CD14-positive monocyte (primary cell): ENCODE data around the gene MCC. TPM values are rescaled to one million over a fixed set of nuclear protein-coding genes. Genes with fewer than 3 reads are reported as not detected.
A peak's percentile ranks its signal among the peaks of the same experiment; 100 is the strongest.

Experiments used
- DNase-seq, 3 donors: peaks; one replicate each; pipeline ENCODE4 v3.0.0-alpha.2; 2011 to 2022
- H2AFZ ChIP-seq: 2 replicates; pipeline ENCODE4 v1.6.0; 2012; ENCODE audit warnings: mild to moderate bottlenecking, low read depth, low read length, inconsistent platforms; ENCODE audit not compliant: insufficient read depth, poor library complexity, severe bottlenecking
- H3K27ac ChIP-seq, 2 donors: 1 replicate in 1 of 2; 2 replicates in 1 of 2; pipeline ENCODE4 v1.5.1; 2012 to 2013; ENCODE audit warnings: low read length in 2 of 2, control low read depth in 1 of 2, inconsistent platforms in 1 of 2, low read depth in 1 of 2, mild to moderate bottlenecking in 1 of 2
- H3K27me3 ChIP-seq, 2 donors: one replicate each; pipeline versions ENCODE4 v1.6.0 to v1.6.1; 2011 to 2013; ENCODE audit warnings: low read length in 2 of 2; ENCODE audit not compliant: control insufficient read depth in 2 of 2, insufficient read depth in 2 of 2
- H3K36me3 ChIP-seq, 2 donors: replicated peaks in 1 of 2; 1 replicate in 1 of 2; 2 replicates in 1 of 2; pipeline versions ENCODE4 v1.5.1 to v1.6.1; 2012 to 2013; ENCODE audit warnings: low read length in 2 of 2, control low read depth in 1 of 2, inconsistent platforms in 1 of 2, mild to moderate bottlenecking in 1 of 2; ENCODE audit not compliant: insufficient read depth in 2 of 2, control insufficient read depth in 1 of 2
- H3K4me1 ChIP-seq, 2 donors: 1 replicate in 1 of 2; 2 replicates in 1 of 2; pipeline versions ENCODE4 v1.5.1 to v1.6.1; 2012 to 2013; ENCODE audit warnings: low read length in 2 of 2, control low read depth in 1 of 2, inconsistent platforms in 1 of 2, mild to moderate bottlenecking in 1 of 2, moderate library complexity in 1 of 2; ENCODE audit not compliant: insufficient read depth in 2 of 2, control insufficient read depth in 1 of 2
- H3K4me2 ChIP-seq: replicated peaks from 2 replicates; pipeline ENCODE3; 2012; ENCODE audit warnings: low read length, moderate library complexity, mild to moderate bottlenecking; ENCODE audit not compliant: poor library complexity, severe bottlenecking; ENCODE audit errors: extremely low read depth
- H3K4me3 ChIP-seq, 3 experiments: fragments of 200-600 bp in 1 of 3; sonication (generic) in 1 of 3; replicated peaks in 1 of 3; 1 replicate in 2 of 3; 2 replicates in 1 of 3; pipeline ENCODE4 v1.5.1; 2011 to 2013; ENCODE audit warnings: low read length in 3 of 3, mild to moderate bottlenecking in 3 of 3, control low read depth in 2 of 3, low read depth in 2 of 3, inconsistent platforms in 1 of 3, moderate library complexity in 1 of 3
- H3K79me2 ChIP-seq: 2 replicates; pipeline ENCODE4 v1.6.0; 2012; ENCODE audit warnings: mild to moderate bottlenecking, control low read depth, inconsistent platforms, low read length, moderate library complexity; ENCODE audit not compliant: insufficient read depth
- H3K9ac ChIP-seq: 2 replicates; pipeline ENCODE4 v1.6.0; 2017; ENCODE audit warnings: low read length, mild to moderate bottlenecking; ENCODE audit not compliant: insufficient read depth, poor library complexity, severe bottlenecking
- H3K9me3 ChIP-seq, 2 donors: replicated peaks in 1 of 2; 1 replicate in 1 of 2; 2 replicates in 1 of 2; pipeline versions ENCODE4 v1.5.1 to v1.6.1; 2012 to 2013; ENCODE audit warnings: low read length in 2 of 2, control low read depth in 1 of 2; ENCODE audit not compliant: control insufficient read depth in 1 of 2, insufficient read depth in 1 of 2
- H4K20me1 ChIP-seq: 2 replicates; pipeline ENCODE4 v1.6.0; 2012; ENCODE audit warnings: mild to moderate bottlenecking, low read length, control low read depth, moderate library complexity; ENCODE audit not compliant: insufficient read depth
- H3K27ac Mint-ChIP-seq, 7 donors: one replicate each; pipeline ENCODE4 v1.8.0; 2020; ENCODE audit warnings: mild to moderate bottlenecking in 7 of 7, mixed read lengths in 7 of 7, moderate library complexity in 6 of 7, inconsistent platforms in 2 of 7
- H3K27me3 Mint-ChIP-seq, 3 donors: one replicate each; pipeline ENCODE4 v1.8.0; 2021 to 2022; ENCODE audit warnings: low read depth in 3 of 3, mild to moderate bottlenecking in 3 of 3, mixed read lengths in 3 of 3, moderate library complexity in 3 of 3, inconsistent platforms in 1 of 3
- H3K36me3 Mint-ChIP-seq, 2 donors: one replicate each; pipeline ENCODE4 v1.8.0; 2020; ENCODE audit warnings: mixed read lengths in 2 of 2, inconsistent platforms in 1 of 2, mild to moderate bottlenecking in 1 of 2
- H3K4me1 Mint-ChIP-seq: one replicate; pipeline ENCODE4 v1.8.0; 2020; ENCODE audit warnings: mild to moderate bottlenecking, mixed read lengths
- H3K4me3 Mint-ChIP-seq, 2 donors: one replicate each; pipeline ENCODE4 v1.8.0; 2020; ENCODE audit warnings: mild to moderate bottlenecking in 2 of 2, mixed read lengths in 2 of 2, moderate library complexity in 1 of 2
- H3K9me3 Mint-ChIP-seq, 7 donors: one replicate each; pipeline ENCODE4 v1.8.0; 2020 to 2022; ENCODE audit warnings: mixed read lengths in 7 of 7, mild to moderate bottlenecking in 6 of 7, moderate library complexity in 6 of 7, inconsistent platforms in 2 of 7
- CTCF ChIP-seq: fragments of 200-600 bp; IDR thresholded peaks from one replicate; pipeline ENCODE4 v1.8.0; 2022; ENCODE audit warnings: antibody characterized with exemption, mild to moderate bottlenecking
- WGBS: methylation state at CpG from one replicate; pipeline ENCODE4 v1.1.5; 2013; ENCODE audit warnings: missing lambda C conversion rate; ENCODE audit not compliant: insufficient coverage; 5-methylcytosine and 5-hydroxymethylcytosine counted together
- intact Hi-C, 2 donors: fragments of 100-400 bp; cut with micrococcal nuclease; formaldehyde crosslinking; loops; one replicate each; pipeline versions ENCODE4 v1.15.0 to v1.15.1; 2023
- polyA plus RNA-seq, 3 donors: library from polyadenylated mRNA; depleted of rRNA in 1 of 3; unstranded in 2 of 3; stranded (reverse) in 1 of 3; fragments of 300-500 nt in 2 of 3; fragments of >200 nt in 1 of 3; fragmentation: Illumina TruSeq in 2 of 3; gene quantifications; 1 replicate in 2 of 3; 2 replicates in 1 of 3; pipeline ENCODE4 v1.2.3, GENCODE V29; 2012 to 2021

The MCC gene
- polyA plus RNA-seq, 3 donors, result 0.09 TPM; not detected in 2

GRCh38 chr5:113022661-113023060 is 465.6 kb downstream of the MCC start:
- Histone ChIP-seq H3K4me3 (no peak overlapping the region), H3K4me1 (peaks cover 0 to 4% of the 10 kb centered on the region in 2 donors), H4K20me1 (peaks cover 76% of the 10 kb centered on the region), H3K9me3 (no peaks in the 10 kb centered on the region), H2AFZ (no peak overlapping the region), H3K27ac (peak overlapping the region in 1 of 2 donors; percentile 3), H3K79me2 (peaks cover 8% of the 10 kb centered on the region), H3K4me2 (no peak overlapping the region), H3K9ac (no peak overlapping the region), H3K27me3 (no peaks in the 10 kb centered on the region), H3K36me3 (peaks cover 60 to 92% of the 10 kb centered on the region in 2 donors)
- intact Hi-C loops, result no loop called here
- Mint-ChIP-seq H3K27me3 (no peaks in the 10 kb centered on the region), H3K4me3 (no peak overlapping the region), H3K4me1 (peaks cover 15% of the 10 kb centered on the region), H3K9me3 (no peaks in the 10 kb centered on the region), H3K36me3 (peaks cover 69 to 86% of the 10 kb centered on the region in 2 donors), H3K27ac (peak overlapping the region in 2 of 7 donors; percentile 13 to 32)
- no peak for TF ChIP-seq CTCF
- no peak for DNase-seq
- WGBS, result 29% methylated on average over 1 of the region's 2 CpGs

DNA sequence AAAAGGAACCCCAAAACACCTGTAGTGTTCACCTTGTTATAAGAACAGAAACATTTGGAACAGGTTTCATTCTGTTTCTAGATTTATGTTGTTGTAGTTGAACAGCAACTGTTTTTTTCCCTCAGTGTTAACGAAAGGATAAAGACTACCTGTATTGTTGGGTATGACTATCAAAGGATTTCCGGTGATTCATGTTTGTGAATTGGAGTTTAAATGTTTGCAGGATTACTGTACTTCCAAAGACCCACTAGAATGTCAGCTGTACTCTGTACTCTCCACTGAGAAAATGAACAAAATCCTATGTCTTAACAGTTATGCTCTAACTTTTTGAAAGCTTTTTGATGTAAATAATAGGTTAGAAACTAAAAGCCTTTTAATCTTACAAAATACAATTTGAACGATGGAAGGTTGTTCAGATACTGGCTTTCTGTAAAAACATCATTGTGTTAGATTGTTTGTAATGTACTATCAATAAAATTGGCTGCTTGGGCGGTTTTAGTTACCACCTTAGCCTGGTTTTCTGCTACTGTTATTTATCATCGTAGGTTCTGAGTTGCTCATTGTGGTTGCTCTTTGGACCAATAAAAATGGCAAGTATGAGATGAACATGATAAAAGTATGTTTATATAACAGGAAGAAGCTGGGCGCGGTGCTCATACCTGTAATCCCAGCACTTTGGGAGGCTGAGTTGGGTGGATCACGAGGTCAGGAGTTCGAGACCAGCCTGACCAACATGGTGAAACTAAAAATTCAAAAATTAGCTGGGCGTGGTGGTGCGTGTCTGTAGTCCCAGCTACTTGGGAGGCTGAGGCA is 467.6 kb downstream of the MCC start:
- peaks cover 86% of the 10 kb centered on the region for H4K20me1 ChIP-seq
- 92% methylated on average over 7 of the region's 11 CpGs for WGBS
- no peak overlapping the region for H3K9ac ChIP-seq
- H3K36me3 ChIP-seq, result peaks cover 63 to 92% of the 10 kb centered on the region in 2 donors
- Mint-ChIP-seq H3K4me3 (no peak overlapping the region), H3K27ac (no peak overlapping the region), H3K9me3 (no peaks in the 10 kb centered on the region), H3K27me3 (no peaks in the 10 kb centered on the region), H3K36me3 (peaks cover 68 to 83% of the 10 kb centered on the region in 2 donors), H3K4me1 (peaks cover 15% of the 10 kb centered on the region)
- no peaks in the 10 kb centered on the region for H3K27me3 ChIP-seq
- intact Hi-C loops, result no loop called here
- DNase-seq, result no peak
- H3K9me3 ChIP-seq, result no peaks in the 10 kb centered on the region
- no peak for TF ChIP-seq CTCF
- peaks cover 19% of the 10 kb centered on the region for H3K79me2 ChIP-seq
- H3K4me1 ChIP-seq, result peaks cover 0 to 4% of the 10 kb centered on the region in 2 donors
- H3K4me2 ChIP-seq, result no peak overlapping the region
- no peak overlapping the region for H3K4me3 ChIP-seq
- H2AFZ ChIP-seq, result no peak overlapping the region
- H3K27ac ChIP-seq, result no peak overlapping the region
